ENCODE results near the gene KYNU. TPM values are rescaled to one million over a fixed set of nuclear protein-coding genes. Genes with fewer than 3 reads are reported as not detected.

Gene KYNU
- total and polyA plus RNA-seq, 10 of the 15 experiments (the other 5 are each of a cell fraction or from before 2014, with no cell fraction given), result 31.3 to 101 (median 38.3) TPM

- TF ChIP-seq BMI1 (IDR thresholded peaks at IDR 0.05; ENCODE audit: borderline replicate concordance) (no peak), SP1 (IDR thresholded peaks at IDR 0.05; ENCODE audit: low read depth, low read length) (no peak), CBFB (IDR thresholded peaks at IDR 0.05; ENCODE audit: low read depth) (no peak), ZZZ3 (IDR thresholded peaks at IDR 0.05; ENCODE audit: control insufficient read depth, insufficient read length, low read depth) (no peak), RUNX3 (IDR thresholded peaks at IDR 0.05; ENCODE audit: low read length) (no peak), PAX5 (IDR thresholded peaks at IDR 0.05; ENCODE audit: borderline replicate concordance, low read depth, low read length) (no peak), SIN3A (IDR thresholded peaks at IDR 0.05; ENCODE audit: low read depth, low read length) (no peak), FOS (IDR thresholded peaks at IDR 0.05; ENCODE audit: borderline replicate concordance, extremely low read depth, insufficient read length) (no peak), HDAC2 (IDR thresholded peaks at IDR 0.05) (no peak), USF2 (IDR thresholded peaks at IDR 0.05; ENCODE audit: borderline replicate concordance, low read depth, low read length) (no peak), POLR2AphosphoS2 (IDR thresholded peaks at IDR 0.05; ENCODE audit: low read depth, low read length) (no peak), TCF3 (IDR thresholded peaks at IDR 0.05; ENCODE audit: borderline replicate concordance, insufficient read depth, low read depth, low read length) (no peak), RELB (IDR thresholded peaks at IDR 0.05; ENCODE audit: low read depth) (no peak), ZBED1 (IDR thresholded peaks at IDR 0.05; ENCODE audit: borderline replicate concordance) (no peak), TCF7 (IDR thresholded peaks at IDR 0.05; ENCODE audit: borderline replicate concordance) (no peak), ZNF622 (IDR thresholded peaks at IDR 0.05) (no peak), RCOR1 (conservative IDR thresholded peaks at IDR 0.05; ENCODE audit: low read depth, low read length) (no peak), FOXM1 (IDR thresholded peaks at IDR 0.05; ENCODE audit: low read depth, low read length) (no peak)
- TF ChIP-seq, protein P1, sequence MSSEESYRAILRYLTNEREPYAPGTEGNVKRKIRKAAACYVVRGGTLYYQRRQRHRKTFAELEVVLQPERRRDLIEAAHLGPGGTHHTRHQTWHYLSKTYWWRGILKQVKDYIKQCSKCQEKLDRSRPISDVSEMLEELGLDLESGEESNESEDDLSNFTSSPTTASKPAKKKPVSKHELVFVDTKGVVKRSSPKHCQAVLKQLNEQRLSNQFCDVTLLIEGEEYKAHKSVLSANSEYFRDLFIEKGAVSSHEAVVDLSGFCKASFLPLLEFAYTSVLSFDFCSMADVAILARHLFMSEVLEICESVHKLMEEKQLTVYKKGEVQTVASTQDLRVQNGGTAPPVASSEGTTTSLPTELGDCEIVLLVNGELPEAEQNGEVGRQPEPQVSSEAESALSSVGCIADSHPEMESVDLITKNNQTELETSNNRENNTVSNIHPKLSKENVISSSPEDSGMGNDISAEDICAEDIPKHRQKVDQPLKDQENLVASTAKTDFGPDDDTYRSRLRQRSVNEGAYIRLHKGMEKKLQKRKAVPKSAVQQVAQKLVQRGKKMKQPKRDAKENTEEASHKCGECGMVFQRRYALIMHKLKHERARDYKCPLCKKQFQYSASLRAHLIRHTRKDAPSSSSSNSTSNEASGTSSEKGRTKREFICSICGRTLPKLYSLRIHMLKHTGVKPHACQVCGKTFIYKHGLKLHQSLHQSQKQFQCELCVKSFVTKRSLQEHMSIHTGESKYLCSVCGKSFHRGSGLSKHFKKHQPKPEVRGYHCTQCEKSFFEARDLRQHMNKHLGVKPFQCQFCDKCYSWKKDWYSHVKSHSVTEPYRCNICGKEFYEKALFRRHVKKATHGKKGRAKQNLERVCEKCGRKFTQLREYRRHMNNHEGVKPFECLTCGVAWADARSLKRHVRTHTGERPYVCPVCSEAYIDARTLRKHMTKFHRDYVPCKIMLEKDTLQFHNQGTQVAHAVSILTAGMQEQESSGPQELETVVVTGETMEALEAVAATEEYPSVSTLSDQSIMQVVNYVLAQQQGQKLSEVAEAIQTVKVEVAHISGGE (CRISPR knock-in tag; IDR thresholded peaks at IDR 0.05), result no peak
- ATAC-seq, result no peak
- H3K4me3 ChIP-seq, result no peak overlapping the region
- RAD21 ChIA-PET (ENCODE audit: unreplicated experiment), result interaction anchor here (1.6 kb wide), 1 partner anchor 11 kb away, joined by 3 read pairs; no protein-coding TSS in a partner anchor
- WGBS (ENCODE audit: insufficient coverage, insufficient replicate concordance, low lambda C conversion rate, missing lambda C conversion rate), result 98% methylated on average over 4 of the region's 4 CpGs
- SMC1A ChIA-PET (ENCODE audit: uncharacterized antibody, unreplicated experiment), result interaction anchor here (2.1 to 2.7 kb wide), 3 partner anchors 11 to 14 kb away, joined by 8 to 14 read pairs (median 10); no protein-coding TSS in a partner anchor
- H3K9me3 ChIP-seq (replicated peaks; ENCODE audit: control insufficient read depth, insufficient read depth, low read length), result no peaks in the 10 kb centered on the region
- no peak overlapping the region for H2AFZ ChIP-seq (ENCODE audit: control insufficient read depth, low read depth, low read length)
- BruUV-seq (replicated peaks), result no TSS peak
- no peak overlapping the region for H3K4me2 ChIP-seq (ENCODE audit: control insufficient read depth, insufficient read depth)
- H3K27ac ChIP-seq (ENCODE audit: control insufficient read depth, insufficient read depth), result no peak overlapping the region
- H3K4me1 ChIP-seq (ENCODE audit: control insufficient read depth, insufficient read depth, low read length), result no peaks in the 10 kb centered on the region
- no peak for DNase-seq (ENCODE audit: low read depth, low spot score)
- no peaks in the 10 kb centered on the region for H4K20me1 ChIP-seq (ENCODE audit: control insufficient read depth, insufficient read depth)
- peaks cover 0 to 4% of the 10 kb centered on the region in 2 experiments; a peak in 2 of 4 replicates for H3K36me3 ChIP-seq (ENCODE audit: control insufficient read depth in 2 of 2, insufficient read depth in 2 of 2, low read length in 1 of 2)
- no peak for FAIRE-seq
- intact Hi-C loops (cut with micrococcal nuclease; ENCODE audit: unreplicated experiment), result no loop called here
- CTCF ChIA-PET, result interaction anchor here (1.0 to 2.1 kb wide), 2 partner anchors 11 to 54 kb away, joined by 3 to 6 read pairs; no protein-coding TSS in a partner anchor
- no peaks in the 10 kb centered on the region for H3K79me2 ChIP-seq (ENCODE audit: control insufficient read depth, insufficient read depth, low read length)
- POLR2A ChIA-PET, result no interaction called here
- H3K27me3 ChIP-seq (replicated peaks in 1 of 2; ENCODE audit: control insufficient read depth in 2 of 2, insufficient read depth in 2 of 2, low read length in 1 of 2), result no peaks in the 10 kb centered on the region
- in situ Hi-C loops (cut with MboI), result no loop called here
- no peak overlapping the region for H3K9ac ChIP-seq (ENCODE audit: control insufficient read depth, insufficient read depth, low read length)
These were observed 49.0 kb downstream of the KYNU start for GRCh38 chr2:142926445-142926844.
